Ovary (tissue), 9 donors: ENCODE measurements around the gene SORBS1. TPM values are rescaled to one million over a fixed set of nuclear protein-coding genes. Genes with fewer than 3 reads are reported as not detected.

Experiments
- DNase-seq, 5 donors: peaks; one replicate each; pipeline ENCODE4 v3.0.0-alpha.2; 2019 to 2020
- H3K27ac ChIP-seq, 2 donors: fragments of 200-600 bp; one replicate each; pipeline versions ENCODE4 v1.5.1 to v1.8.0; 2019 to 2022
- H3K27me3 ChIP-seq: fragments of 200-600 bp; one replicate; pipeline ENCODE4 v1.8.0; 2022
- H3K36me3 ChIP-seq: fragments of 200-600 bp; sonication (generic); one replicate; pipeline ENCODE4 v1.5.1; 2019
- H3K4me1 ChIP-seq: one replicate; pipeline ENCODE4 v1.8.1; 2013; ENCODE audit warnings: mild to moderate bottlenecking, moderate library complexity; ENCODE audit not compliant: insufficient read depth
- H3K4me3 ChIP-seq: fragments of 200-600 bp; sonication (generic); one replicate; pipeline ENCODE4 v1.5.1; 2017
- H3K9me3 ChIP-seq, 2 donors: fragments of 200-600 bp in 1 of 2; sonication (generic) in 1 of 2; one replicate each; pipeline versions ENCODE4 v1.5.1 to v1.8.1; 2013 to 2019; ENCODE audit warnings: mild to moderate bottlenecking in 1 of 2, moderate library complexity in 1 of 2
- CTCF ChIP-seq, 3 donors: fragments of 450-650 bp in 2 of 3; fragments of 200-600 bp in 1 of 3; IDR thresholded peaks; one replicate each; pipeline versions ENCODE4 v1.5.1 to v1.8.0; 2016 to 2022; ENCODE audit warnings: antibody characterized with exemption in 3 of 3, mild to moderate bottlenecking in 1 of 3
- EP300 ChIP-seq: sonication (generic); formaldehyde crosslinking; IDR thresholded peaks from one replicate; pipeline ENCODE4 v1.6.1; 2017; ENCODE audit warnings: antibody characterized with exemption
- POLR2A ChIP-seq: fragments of 450-650 bp; IDR thresholded peaks from one replicate; pipeline ENCODE4 v1.6.1; 2017; ENCODE audit warnings: antibody characterized with exemption, mild to moderate bottlenecking, moderate library complexity
- WGBS, 3 donors: extraction: QIAGEN DNeasy Blood & Tissue Kit in 1 of 3; methylation state at CpG; one replicate each; pipeline versions ENCODE4 v1.1.5 to v1.1.7; 2013 to 2017; 5-methylcytosine and 5-hydroxymethylcytosine counted together
- intact Hi-C, 4 donors: fragments of 100-400 bp; cut with DNase I; formaldehyde crosslinking; loops; one replicate each; pipeline versions ENCODE4 v1.11.0 to v1.15.1; 2022 to 2023
- polyA plus RNA-seq, 2 donors: library from polyadenylated mRNA; stranded (reverse); fragments of 200-250 nt in 1 of 2; fragments of 350-450 nt in 1 of 2; fragmentation: Illumina TruSeq in 1 of 2; extraction: RNeasy Lipid Tissue Mini Kit (QIAGEN cat#74804) in 1 of 2; gene quantifications; one replicate each; pipeline ENCODE4 v1.2.3, GENCODE V29; 2013 to 2014
- total RNA-seq, 7 donors: library from RNA; depleted of rRNA in 2 of 7; stranded (reverse); fragments of >200 nt in 2 of 7; fragmentation: NEBNext Ultra II Directional in 3 of 7; extraction: Animal tissue kit (Norgen Biotek cat#: 25700) in 3 of 7; gene quantifications; one replicate each; pipeline versions ENCODE4 v1.1.0 to v1.2.4, GENCODE V29; 2016 to 2023
- donor health status: DM: no; HTN: no; CAD: no; lungs with moderate emphysema.
- donor health status: DM: no; HTN: no; CAD: no.
- donor health status: Bipolar disorder and iron deficiency.
- donor health status: DM: yes; HTN: yes; CAD: no.
- donor health status: DM: no; HTN: no; CAD: no.
- donor health status: DM: yes; HTN: yes; CAD: no.

Gene SORBS1
- total and polyA plus RNA-seq, 9 donors: 10.7 to 156 (median 20.0) TPM

- Histone ChIP-seq H3K4me1 (no peaks in the 10 kb centered on the region), H3K4me3 (no peak overlapping the region), H3K27ac (no peak overlapping the region), H3K36me3 (no peaks in the 10 kb centered on the region), H3K27me3 (no peaks in the 10 kb centered on the region), H3K9me3 (no peaks in the 10 kb centered on the region)
- no peak for TF ChIP-seq CTCF (IDR thresholded peaks at IDR 0.05)
- no peak for TF ChIP-seq POLR2A
- DNase-seq: no peak
- intact Hi-C loops: no loop called here
Measured at GRCh38 chr10:95487994-95488393, 73.2 kb downstream of the SORBS1 start.

DNA sequence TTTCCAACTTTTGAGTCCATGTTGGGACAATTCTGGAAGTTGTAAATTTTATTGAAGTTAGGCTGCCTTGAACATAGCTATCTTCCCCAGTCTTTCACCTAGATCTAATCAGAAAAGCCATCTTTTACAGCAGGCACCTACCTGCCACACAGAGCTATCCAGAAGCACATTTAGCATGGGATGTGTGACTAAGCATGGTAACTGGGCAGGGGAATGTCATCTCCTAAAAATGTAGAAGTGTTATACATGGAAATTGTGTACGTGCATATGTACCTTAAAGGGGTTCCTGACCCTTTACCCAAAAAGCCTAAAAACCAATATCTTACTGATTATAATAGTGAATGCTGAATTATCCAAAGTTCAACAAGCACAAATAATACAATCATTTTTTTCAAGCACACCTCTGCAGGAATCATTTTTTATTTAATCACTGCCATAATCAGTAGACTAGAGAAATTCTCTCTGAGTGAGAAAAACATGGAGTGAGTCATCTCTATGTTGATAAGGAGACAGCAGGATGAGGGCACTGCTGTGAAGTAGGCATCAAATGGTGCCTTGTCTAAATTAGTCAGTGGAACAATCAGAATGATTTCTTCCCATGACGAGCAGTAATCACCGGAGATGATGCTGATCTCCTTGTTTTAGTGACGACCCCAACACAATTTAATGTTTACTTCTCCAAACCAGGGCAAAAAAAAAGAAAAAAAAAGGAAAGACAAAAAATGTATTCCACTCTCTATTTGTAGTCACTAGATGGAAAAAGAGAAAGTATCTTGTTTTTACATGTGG is 75.9 kb downstream of the SORBS1 start:
- Histone ChIP-seq H3K9me3 (no peaks in the 10 kb centered on the region), H3K27me3 (no peaks in the 10 kb centered on the region), H3K36me3 (no peaks in the 10 kb centered on the region), H3K27ac (no peak overlapping the region), H3K4me3 (no peak overlapping the region), H3K4me1 (no peaks in the 10 kb centered on the region)
- DNase-seq: no peak
- TF ChIP-seq CTCF (IDR thresholded peaks at IDR 0.05) (no peak), POLR2A (no peak)
- 88 to 93% (median 88%) methylated on average over 4 of the region's 4 CpGs for WGBS, 3 donors
- intact Hi-C loops: no loop called here

GRCh38 chr10:95482501-95483233 is 78.5 kb downstream of the SORBS1 start:
- no peak for DNase-seq
- intact Hi-C loops: no loop called here
- Histone ChIP-seq H3K36me3 (no peaks in the 10 kb centered on the region), H3K27me3 (no peaks in the 10 kb centered on the region), H3K9me3 (no peaks in the 10 kb centered on the region), H3K4me1 (no peaks in the 10 kb centered on the region), H3K4me3 (no peak overlapping the region), H3K27ac (no peak overlapping the region)
- WGBS, 3 donors: 86 to 91% (median 88%) methylated on average over 7 of the region's 7 CpGs
- no peak for TF ChIP-seq CTCF (IDR thresholded peaks at IDR 0.05)
- TF ChIP-seq POLR2A: no peak
- TF ChIP-seq EP300: no peak

- no peak overlapping the region for H3K4me3 ChIP-seq
- no peak for TF ChIP-seq CTCF (IDR thresholded peaks at IDR 0.05)
- TF ChIP-seq EP300: no peak
- no peak for TF ChIP-seq POLR2A
- no peak overlapping the region for H3K27ac ChIP-seq
- WGBS, 3 donors: 62 to 65% (median 63%) methylated on average over 4 of the region's 4 CpGs
- intact Hi-C loops: no loop called here
- H3K27me3 ChIP-seq: no peaks in the 10 kb centered on the region
- H3K36me3 ChIP-seq: no peaks in the 10 kb centered on the region
- H3K4me1 ChIP-seq: no peaks in the 10 kb centered on the region
- no peaks in the 10 kb centered on the region for H3K9me3 ChIP-seq
- no peak for DNase-seq
Measured at GRCh38 chr10:95480901-95481491, 80.2 kb downstream of the SORBS1 start.
